ENCODE results near the gene PCSK5.
A peak's percentile ranks its signal among the peaks of the same experiment; 100 is the strongest.

Gene PCSK5

DNA sequence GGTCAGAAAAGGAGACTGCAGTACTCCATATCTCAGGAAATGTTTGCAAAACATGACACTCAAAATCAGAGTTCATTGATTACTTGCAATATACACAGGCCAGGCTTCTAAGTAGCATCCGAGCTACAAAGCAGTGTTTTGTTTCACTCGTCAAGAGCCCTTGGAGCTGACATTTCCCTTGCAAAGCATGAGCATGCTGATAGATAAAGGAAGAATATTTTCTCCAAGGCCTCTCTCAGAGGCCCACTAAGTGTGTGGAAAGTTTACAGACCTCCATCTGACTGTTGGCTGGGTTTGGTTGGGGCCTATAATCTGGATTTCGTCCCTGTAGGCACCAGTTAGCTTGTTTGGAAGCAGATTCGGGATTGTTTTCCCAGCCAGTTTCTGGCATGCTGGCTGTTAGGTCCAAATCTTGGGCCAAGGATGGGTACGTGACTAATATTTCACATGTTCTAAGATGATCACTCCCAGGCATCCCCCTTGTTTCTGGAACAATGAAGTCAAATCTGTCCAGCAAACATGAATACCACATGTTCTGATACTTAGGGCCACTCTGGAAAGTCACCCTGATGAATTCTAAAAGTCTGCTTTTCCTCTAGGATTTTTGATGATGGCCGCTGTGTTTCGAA lies 342.5 kb downstream of the PCSK5 start:
- H3K4me3 ChIP-seq (ENCODE audit: low read depth, low read length) = no peak overlapping the region
- TF ChIP-seq CTCF (conservative IDR thresholded peaks at IDR 0.05; ENCODE audit: low read depth, low read length) = no peak
- no peak for DNase-seq (ENCODE audit: low read depth)

- H3K4me3 ChIP-seq (ENCODE audit: low read depth, low read length) = no peak overlapping the region
- TF ChIP-seq CTCF (conservative IDR thresholded peaks at IDR 0.05; ENCODE audit: low read depth, low read length) = no peak
- no peak for DNase-seq (ENCODE audit: low read depth)
These were observed 350.1 kb downstream of the PCSK5 start for GRCh38 chr9:76240578-76240977.

GRCh38 chr9:76245518-76245917 lies 355.0 kb downstream of the PCSK5 start:
- no peak for TF ChIP-seq CTCF (conservative IDR thresholded peaks at IDR 0.05; ENCODE audit: low read depth, low read length)
- no peak for DNase-seq (ENCODE audit: low read depth)
- H3K4me3 ChIP-seq (ENCODE audit: low read depth, low read length) = no peak overlapping the region

GRCh38 chr9:76246680-76247079 lies 356.2 kb downstream of the PCSK5 start:
- H3K4me3 ChIP-seq (ENCODE audit: low read depth, low read length) = no peak overlapping the region
- no peak for TF ChIP-seq CTCF (conservative IDR thresholded peaks at IDR 0.05; ENCODE audit: low read depth, low read length)

GRCh38 chr9:76247426-76247825 lies 357.0 kb downstream of the PCSK5 start:
- no peak for DNase-seq (ENCODE audit: low read depth)
- no peak for TF ChIP-seq CTCF (conservative IDR thresholded peaks at IDR 0.05; ENCODE audit: low read depth, low read length)

More at GRCh38 chr9:76246680-76247079, 356.2 kb downstream of the PCSK5 start:
- no peak for DNase-seq (ENCODE audit: low read depth)

DNA sequence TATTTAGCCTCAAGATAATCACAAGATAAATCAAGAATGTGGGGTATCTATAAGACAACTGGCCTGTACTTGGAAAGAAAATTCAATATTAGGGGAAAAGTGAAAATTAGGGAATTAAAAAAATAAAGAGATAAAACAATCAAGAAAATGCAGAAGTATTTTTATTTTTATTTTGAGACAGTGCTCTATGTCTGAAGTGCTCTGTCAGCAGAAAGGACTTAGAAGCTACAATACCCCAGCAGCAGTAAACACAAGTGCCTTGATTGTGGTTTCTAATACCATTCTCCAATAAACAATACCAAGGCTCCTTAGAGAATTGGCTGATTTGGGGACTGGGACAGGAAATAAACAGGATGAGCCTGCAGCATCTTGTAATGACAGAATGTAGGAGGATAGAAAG lies 358.8 kb downstream of the PCSK5 start:
- no peak for DNase-seq (ENCODE audit: low read depth)
- TF ChIP-seq CTCF (conservative IDR thresholded peaks at IDR 0.05; ENCODE audit: low read depth, low read length) = no peak
- H3K4me3 ChIP-seq (ENCODE audit: low read depth, low read length) = no peak overlapping the region

More at GRCh38 chr9:76247426-76247825, 357.0 kb downstream of the PCSK5 start:
- H3K4me3 ChIP-seq (ENCODE audit: low read depth, low read length) = no peak overlapping the region

- no peak overlapping the region for H3K4me3 ChIP-seq (ENCODE audit: low read depth, low read length)
- no peak for TF ChIP-seq CTCF (conservative IDR thresholded peaks at IDR 0.05; ENCODE audit: low read depth, low read length)
- peak; percentile 99 for DNase-seq (ENCODE audit: low read depth)
These were observed 365.4 kb downstream of the PCSK5 start for GRCh38 chr9:76255781-76256455.

Measured in choroid plexus epithelial cell (primary cell).